OCI-LY1 (cell line): ENCODE results near the gene MCOLN1.

Experiments used
- H2AFZ ChIP-seq: fragments of 200-600 bp; sonication (generic), shearing (Covaris generic); 2 replicates; pipeline ENCODE4 v1.6.0; 2014; ENCODE audit warnings: antibody characterized with exemption, mild to moderate bottlenecking, low read length
- H3F3A ChIP-seq: fragments of 200-600 bp; sonication (generic), shearing (Covaris generic); 2 replicates; pipeline ENCODE4 v1.6.0; 2014; ENCODE audit warnings: mild to moderate bottlenecking, antibody characterized with exemption, low read length, moderate library complexity; ENCODE audit not compliant: insufficient read depth
- H3K27ac ChIP-seq: fragments of 200-600 bp; sonication (generic); 2 replicates; pipeline ENCODE4 v1.5.1; 2014; ENCODE audit warnings: low read length, mixed run types, mild to moderate bottlenecking, low read depth; ENCODE audit not compliant: poor library complexity, severe bottlenecking
- H3K27me3 ChIP-seq: fragments of 200-600 bp; sonication (generic); 2 replicates; pipeline ENCODE4 v1.6.0; 2014; ENCODE audit warnings: antibody characterized with exemption, mild to moderate bottlenecking, low read length, moderate library complexity; ENCODE audit not compliant: insufficient read depth
- H3K36me3 ChIP-seq: fragments of 200-600 bp; sonication (generic); 2 replicates; pipeline ENCODE4 v1.6.1; 2014; ENCODE audit warnings: mild to moderate bottlenecking, antibody characterized with exemption, low read length, moderate library complexity, mixed read lengths; ENCODE audit not compliant: insufficient read depth
- H3K4me1 ChIP-seq: fragments of 200-600 bp; sonication (generic); 2 replicates; pipeline ENCODE4 v1.5.1; 2014; ENCODE audit warnings: mild to moderate bottlenecking, low read length, moderate library complexity; ENCODE audit not compliant: insufficient read depth, severe bottlenecking
- H3K4me2 ChIP-seq: fragments of 200-600 bp; sonication (generic), shearing (Covaris generic); 2 replicates; pipeline ENCODE4 v1.6.1; 2014; ENCODE audit warnings: low read length
- H3K4me3 ChIP-seq: fragments of 200-600 bp; sonication (generic); 2 replicates; pipeline ENCODE4 v1.5.1; 2014; ENCODE audit warnings: low read length, low read depth, mild to moderate bottlenecking, mixed read lengths; ENCODE audit not compliant: poor library complexity, severe bottlenecking
- H3K79me2 ChIP-seq: fragments of 200-600 bp; shearing (Covaris generic); 2 replicates; pipeline ENCODE4 v1.6.1; 2016; ENCODE audit warnings: mixed run types, low read length, mixed read lengths; ENCODE audit not compliant: insufficient read depth
- H3K9ac ChIP-seq: fragments of 200-600 bp; sonication (generic), shearing (Covaris generic); 2 replicates; pipeline ENCODE4 v1.6.1; 2014; ENCODE audit warnings: mild to moderate bottlenecking, low read length, mixed read lengths
- H3K9me2 ChIP-seq: fragments of 200-600 bp; sonication (generic), shearing (Covaris generic); 2 replicates; pipeline ENCODE4 v1.6.1; 2014; ENCODE audit warnings: low read depth, mild to moderate bottlenecking, low read length, mixed read lengths
- H3K9me3 ChIP-seq: fragments of 200-600 bp; shearing (Covaris generic); 2 replicates; pipeline ENCODE4 v1.6.1; 2014; ENCODE audit warnings: low read length, mixed read lengths
- H4K20me1 ChIP-seq: fragments of 200-600 bp; sonication (generic), shearing (Covaris generic); 2 replicates; pipeline ENCODE4 v1.6.0; 2016; ENCODE audit warnings: mild to moderate bottlenecking, low read length; ENCODE audit not compliant: insufficient read depth
- EZH2 ChIP-seq: fragments of 200-600 bp; sonication (generic), shearing (Covaris generic); IDR thresholded peaks from 2 replicates; pipeline ENCODE4 v1.8.0; 2017; ENCODE audit warnings: borderline replicate concordance, mixed run types, mild to moderate bottlenecking, antibody characterized with exemption, low read length, moderate library complexity, mixed read lengths
- TF ChIP-seq, protein P1 (sequence below): fragments of 200-600 bp; sonication (generic), shearing (Covaris generic); IDR thresholded peaks from 2 replicates; pipeline ENCODE4 v1.5.1; 2017; ENCODE audit warnings: mild to moderate bottlenecking, antibody characterized with exemption, low read length, moderate library complexity, mixed read lengths

Gene MCOLN1

DNA sequence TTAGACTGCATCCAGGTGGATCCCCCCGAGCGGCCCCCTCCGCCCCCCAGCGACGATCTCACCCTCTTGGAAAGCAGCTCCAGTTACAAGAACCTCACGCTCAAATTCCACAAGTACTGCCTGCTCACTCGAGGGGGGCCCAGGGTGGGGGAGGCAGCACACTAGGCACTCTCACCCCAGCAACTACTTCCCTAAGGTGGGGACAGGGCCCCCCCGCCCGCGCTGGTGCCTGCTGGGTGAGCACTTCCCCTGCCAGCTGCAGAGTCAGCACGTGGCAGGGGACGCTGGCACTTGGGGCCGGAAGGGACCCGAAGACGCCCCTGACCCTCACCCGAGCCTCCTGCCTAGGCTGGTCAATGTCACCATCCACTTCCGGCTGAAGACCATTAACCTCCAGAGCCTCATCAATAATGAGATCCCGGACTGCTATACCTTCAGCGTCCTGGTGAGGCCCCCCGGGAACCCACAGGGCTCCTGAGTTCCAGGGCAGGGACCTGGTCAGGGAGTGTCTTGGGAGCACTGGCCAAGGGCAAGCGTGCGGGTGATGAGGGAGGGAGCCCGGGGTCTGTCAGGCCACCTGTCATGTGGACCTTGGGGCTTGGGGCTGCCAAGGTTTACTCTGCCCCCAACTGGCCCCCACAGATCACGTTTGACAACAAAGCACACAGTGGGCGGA is 5.2 kb downstream of the MCOLN1 start:
- Histone ChIP-seq H3K4me2 (no peak overlapping the region), H3K79me2 (no peaks in the 10 kb centered on the region), H3K9me3 (no peaks in the 10 kb centered on the region), H3F3A (no peaks in the 10 kb centered on the region), H4K20me1 (no peaks in the 10 kb centered on the region), H3K9me2 (no peaks in the 10 kb centered on the region), H3K36me3 (no peaks in the 10 kb centered on the region; the same call in 1 of the 2 replicates), H3K4me3 (no peak overlapping the region), H2AFZ (no peak overlapping the region), H3K27ac (no peak overlapping the region), H3K9ac (no peak overlapping the region), H3K27me3 (no peaks in the 10 kb centered on the region), H3K4me1 (peaks cover 10% of the 10 kb centered on the region)
- no peak for TF ChIP-seq EZH2
- TF ChIP-seq, protein P1, sequence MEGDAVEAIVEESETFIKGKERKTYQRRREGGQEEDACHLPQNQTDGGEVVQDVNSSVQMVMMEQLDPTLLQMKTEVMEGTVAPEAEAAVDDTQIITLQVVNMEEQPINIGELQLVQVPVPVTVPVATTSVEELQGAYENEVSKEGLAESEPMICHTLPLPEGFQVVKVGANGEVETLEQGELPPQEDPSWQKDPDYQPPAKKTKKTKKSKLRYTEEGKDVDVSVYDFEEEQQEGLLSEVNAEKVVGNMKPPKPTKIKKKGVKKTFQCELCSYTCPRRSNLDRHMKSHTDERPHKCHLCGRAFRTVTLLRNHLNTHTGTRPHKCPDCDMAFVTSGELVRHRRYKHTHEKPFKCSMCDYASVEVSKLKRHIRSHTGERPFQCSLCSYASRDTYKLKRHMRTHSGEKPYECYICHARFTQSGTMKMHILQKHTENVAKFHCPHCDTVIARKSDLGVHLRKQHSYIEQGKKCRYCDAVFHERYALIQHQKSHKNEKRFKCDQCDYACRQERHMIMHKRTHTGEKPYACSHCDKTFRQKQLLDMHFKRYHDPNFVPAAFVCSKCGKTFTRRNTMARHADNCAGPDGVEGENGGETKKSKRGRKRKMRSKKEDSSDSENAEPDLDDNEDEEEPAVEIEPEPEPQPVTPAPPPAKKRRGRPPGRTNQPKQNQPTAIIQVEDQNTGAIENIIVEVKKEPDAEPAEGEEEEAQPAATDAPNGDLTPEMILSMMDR: no peak

DNA sequence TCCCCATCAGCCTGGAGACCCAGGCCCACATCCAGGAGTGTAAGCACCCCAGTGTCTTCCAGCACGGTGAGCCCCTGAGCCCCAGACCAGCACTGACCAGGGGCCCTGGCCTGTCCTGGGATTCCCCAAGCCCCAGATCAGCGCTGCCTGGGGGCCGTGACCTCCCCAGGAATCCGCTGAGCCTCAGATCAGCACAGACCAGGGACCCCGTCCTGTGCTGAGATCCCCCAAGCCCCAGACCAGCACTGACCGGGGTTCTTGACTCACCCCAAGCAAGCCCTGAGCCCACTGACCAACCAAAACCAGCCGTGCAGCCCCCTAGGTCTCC is 5.7 kb downstream of the MCOLN1 start:
- no peak overlapping the region for H3K27ac ChIP-seq
- no peaks in the 10 kb centered on the region for H3F3A ChIP-seq
- no peaks in the 10 kb centered on the region for H3K79me2 ChIP-seq
- no peak overlapping the region for H3K4me3 ChIP-seq
- no peaks in the 10 kb centered on the region for H4K20me1 ChIP-seq
- H3K9me3 ChIP-seq: no peaks in the 10 kb centered on the region
- no peak overlapping the region for H3K9ac ChIP-seq
- H3K36me3 ChIP-seq: no peaks in the 10 kb centered on the region; the same call in 1 of the 2 replicates
- H2AFZ ChIP-seq: no peak overlapping the region
- no peak overlapping the region for H3K4me2 ChIP-seq
- peaks cover 5% of the 10 kb centered on the region for H3K4me1 ChIP-seq
- H3K9me2 ChIP-seq: no peaks in the 10 kb centered on the region
- TF ChIP-seq EZH2: no peak
- TF ChIP-seq, protein P1: no peak
- H3K27me3 ChIP-seq: no peaks in the 10 kb centered on the region

DNA sequence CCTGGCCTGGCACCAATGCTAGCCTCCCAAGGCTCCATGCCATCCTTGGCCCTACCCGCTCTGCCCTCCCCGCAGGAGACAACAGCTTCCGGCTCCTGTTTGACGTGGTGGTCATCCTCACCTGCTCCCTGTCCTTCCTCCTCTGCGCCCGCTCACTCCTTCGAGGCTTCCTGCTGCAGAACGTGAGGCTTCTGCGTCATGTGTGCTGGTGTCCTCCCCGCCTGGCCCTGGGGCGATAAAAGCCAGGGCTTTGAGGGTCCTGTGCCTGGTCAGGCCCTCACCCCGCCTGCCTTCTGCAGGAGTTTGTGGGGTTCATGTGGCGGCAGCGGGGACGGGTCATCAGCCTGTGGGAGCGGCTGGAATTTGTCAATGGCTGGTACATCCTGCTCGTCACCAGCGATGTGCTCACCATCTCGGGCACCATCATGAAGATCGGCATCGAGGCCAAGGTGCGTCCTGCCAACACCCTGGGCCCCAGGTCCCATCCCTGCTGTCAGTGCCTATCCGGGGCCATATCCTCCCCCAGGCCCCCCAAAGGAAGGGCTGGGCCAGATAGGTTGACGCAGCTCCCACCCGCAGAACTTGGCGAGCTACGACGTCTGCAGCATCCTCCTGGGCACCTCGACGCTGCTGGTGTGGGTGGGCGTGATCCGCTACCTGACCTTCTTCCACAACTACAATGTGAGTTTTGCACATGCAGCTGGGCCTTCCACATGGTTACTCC is 6.3 kb downstream of the MCOLN1 start:
- Histone ChIP-seq H3F3A (no peaks in the 10 kb centered on the region), H3K4me3 (no peak overlapping the region), H3K27me3 (no peaks in the 10 kb centered on the region), H3K9me2 (no peaks in the 10 kb centered on the region), H3K79me2 (no peaks in the 10 kb centered on the region), H2AFZ (no peak overlapping the region), H3K9ac (no peak overlapping the region), H3K9me3 (no peaks in the 10 kb centered on the region), H3K4me1 (peaks cover 4% of the 10 kb centered on the region), H4K20me1 (no peaks in the 10 kb centered on the region), H3K36me3 (no peaks in the 10 kb centered on the region; the same call in 1 of the 2 replicates), H3K27ac (no peak overlapping the region), H3K4me2 (no peak overlapping the region)
- TF ChIP-seq, protein P1: no peak
- no peak for TF ChIP-seq EZH2
